HG03520 (cell line): Measurements from ENCODE around the gene PET100.

ENCODE experiments used
- ATAC-seq: cut with Tn5 transposase; IDR thresholded peaks from one replicate; pipeline ENCODE4 v1.9.1; 2021; ENCODE audit warnings: mild to moderate bottlenecking, moderate library complexity; ENCODE audit not compliant: unreplicated experiment

Gene PET100

GRCh38 chr19:7647156-7647555 is 17.6 kb downstream of the PET100 start:
- ATAC-seq = no peak

DNA sequence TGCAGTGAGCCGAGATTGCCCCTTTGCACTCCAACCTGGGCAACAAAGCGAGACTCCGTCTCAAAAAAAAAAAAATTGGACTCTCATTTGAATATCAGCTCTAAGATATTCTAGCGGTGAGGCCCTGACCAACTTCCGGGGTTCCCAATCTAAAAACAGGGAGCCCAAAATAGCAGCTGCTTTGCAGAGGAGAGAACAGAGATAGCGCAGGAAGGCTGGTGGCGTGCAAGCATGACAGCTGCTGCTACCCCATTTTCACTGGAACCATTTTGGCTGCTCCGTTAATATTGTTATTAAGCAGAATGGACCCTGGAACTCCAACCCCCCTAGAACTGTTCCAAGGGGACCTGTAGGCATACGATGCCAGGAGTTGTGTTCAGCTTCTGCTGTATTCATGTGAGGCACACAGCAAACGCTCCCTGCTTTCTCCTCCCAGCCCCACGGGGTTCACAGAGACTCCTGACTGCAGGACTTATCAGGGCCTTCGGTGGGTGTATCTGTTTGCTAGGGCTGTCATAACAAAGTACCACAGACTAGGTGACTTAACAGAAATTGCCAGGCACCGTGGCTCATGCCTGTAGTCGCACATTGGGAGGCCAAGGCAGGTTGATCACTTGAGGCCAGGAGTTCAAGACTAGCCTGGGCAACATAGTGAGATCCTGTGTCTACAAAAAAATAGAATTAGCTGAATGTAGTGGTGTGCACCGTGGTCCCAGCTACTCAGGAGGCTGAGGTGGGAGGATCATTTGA is 18.8 kb downstream of the PET100 start:
- ATAC-seq = no peak

GRCh38 chr19:7650148-7650547 is 20.6 kb downstream of the PET100 start:
- no peak for ATAC-seq

DNA sequence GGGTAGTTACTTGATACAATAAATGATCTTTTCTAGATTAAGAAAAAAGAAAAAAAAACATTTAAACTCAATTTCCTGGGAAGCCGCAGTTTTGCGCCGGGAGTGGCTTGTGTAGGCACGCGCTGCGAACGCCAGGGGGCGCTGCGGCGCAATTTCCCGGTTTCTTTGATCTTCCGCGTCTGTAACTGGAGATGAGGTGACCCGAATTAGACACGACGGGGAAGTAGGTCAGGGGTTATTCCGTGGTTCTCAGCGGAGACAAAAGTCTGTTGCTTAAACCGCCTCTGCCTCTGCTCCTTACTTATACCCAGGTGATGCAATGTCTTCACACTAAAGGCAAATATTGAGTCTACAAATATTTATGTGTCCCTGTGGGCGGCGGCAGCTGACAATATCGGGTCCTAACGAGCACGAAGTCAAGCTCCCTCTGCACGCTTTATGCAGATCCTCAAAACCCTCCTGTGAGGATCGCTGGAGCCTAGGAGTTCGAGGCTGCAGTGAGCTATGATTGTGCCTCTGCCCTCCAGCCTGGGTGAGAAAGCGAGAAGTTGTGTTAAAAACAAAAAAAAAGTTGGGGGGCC is 22.6 kb downstream of the PET100 start:
- ATAC-seq = no peak

GRCh38 chr19:7654401-7654800 is 24.8 kb downstream of the PET100 start:
- no peak for ATAC-seq

DNA sequence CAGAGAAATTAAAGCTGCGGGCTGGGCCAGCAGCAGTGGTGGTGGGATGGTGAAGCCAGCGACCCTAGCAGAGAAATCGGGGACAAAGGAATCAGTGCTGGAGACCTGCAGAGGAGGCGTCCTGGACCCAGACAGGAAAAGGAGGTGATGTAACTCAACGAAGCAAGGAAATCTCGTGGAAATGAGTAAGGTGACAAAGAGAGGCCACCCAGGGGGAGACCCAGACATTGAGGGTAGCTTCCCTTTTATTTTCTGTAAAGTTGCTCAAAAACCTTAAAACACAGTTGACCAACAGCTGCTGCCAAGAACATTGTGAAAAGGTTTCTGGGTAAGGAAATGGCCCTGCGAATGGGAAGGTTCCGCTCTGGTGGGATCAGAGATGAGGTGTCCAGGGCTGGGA is 26.0 kb downstream of the PET100 start:
- ATAC-seq = no peak

GRCh38 chr19:7657131-7657751 is 27.6 kb downstream of the PET100 start:
- ATAC-seq = no peak

DNA sequence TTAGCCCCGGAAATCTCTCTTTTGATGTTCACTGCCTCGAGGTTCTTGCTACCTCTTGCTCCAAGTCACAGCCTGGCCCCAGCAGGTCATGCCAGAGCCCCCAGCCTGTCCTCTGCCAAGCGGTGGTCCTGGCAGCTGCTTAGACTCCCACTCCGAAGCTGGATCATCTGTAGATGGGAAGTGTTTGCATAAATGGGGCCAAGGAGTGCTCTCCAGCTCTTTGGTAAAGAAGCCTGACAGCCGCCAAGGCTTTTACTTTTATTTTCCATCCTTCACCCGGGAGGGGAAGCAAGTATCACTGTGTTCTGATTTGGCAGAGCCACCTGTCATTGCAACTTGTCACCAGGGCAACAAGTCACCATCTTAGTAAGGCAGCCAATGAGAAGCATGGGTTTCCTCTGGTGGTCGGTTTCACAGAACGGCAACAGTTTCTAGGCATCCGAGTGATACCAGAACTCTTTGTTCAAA is 28.7 kb downstream of the PET100 start:
- ATAC-seq = no peak

- no peak for ATAC-seq
Measured at GRCh38 chr19:7661744-7662538, 32.3 kb downstream of the PET100 start.

DNA sequence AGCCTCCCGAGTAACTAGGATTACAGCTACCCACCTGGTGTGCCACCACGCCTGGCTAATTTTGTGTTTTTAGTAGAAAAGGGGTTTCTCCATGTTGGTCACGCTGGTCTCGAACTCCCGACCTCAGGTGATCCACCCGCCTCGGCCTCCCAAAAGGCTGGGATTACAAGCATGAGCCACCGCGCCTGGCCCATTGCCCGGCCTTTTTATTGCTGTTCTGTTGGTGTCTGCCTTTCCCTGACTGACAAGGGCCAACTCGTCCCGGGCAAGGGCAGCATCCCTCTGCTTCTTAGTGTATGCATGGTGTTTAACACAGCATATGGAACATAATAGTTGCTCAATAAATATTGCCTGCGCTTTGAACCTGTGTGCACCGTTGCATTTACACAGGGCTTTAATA is 33.1 kb downstream of the PET100 start:
- ATAC-seq = no peak

- ATAC-seq = no peak
Measured at GRCh38 chr19:7663706-7664105, 34.1 kb downstream of the PET100 start.

DNA sequence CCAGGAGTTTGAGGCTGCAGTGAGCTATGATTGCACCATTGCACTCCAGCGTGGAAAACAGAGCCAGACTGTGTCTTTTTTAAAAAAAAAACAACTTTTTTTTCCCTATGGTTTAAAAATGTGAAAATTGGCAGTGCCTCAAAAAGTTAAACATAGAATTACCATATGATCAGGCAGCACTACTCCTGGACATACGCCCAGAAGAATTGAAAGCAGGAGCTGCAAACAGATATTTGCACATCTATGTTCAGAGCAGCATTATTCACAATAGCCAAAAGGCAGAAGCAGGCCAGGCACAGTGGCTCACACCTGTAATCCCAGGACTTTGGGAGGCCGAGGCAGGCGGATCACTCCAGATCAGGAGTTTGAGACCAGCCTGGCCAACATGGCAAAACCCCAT is 35.5 kb downstream of the PET100 start:
- ATAC-seq = no peak

DNA sequence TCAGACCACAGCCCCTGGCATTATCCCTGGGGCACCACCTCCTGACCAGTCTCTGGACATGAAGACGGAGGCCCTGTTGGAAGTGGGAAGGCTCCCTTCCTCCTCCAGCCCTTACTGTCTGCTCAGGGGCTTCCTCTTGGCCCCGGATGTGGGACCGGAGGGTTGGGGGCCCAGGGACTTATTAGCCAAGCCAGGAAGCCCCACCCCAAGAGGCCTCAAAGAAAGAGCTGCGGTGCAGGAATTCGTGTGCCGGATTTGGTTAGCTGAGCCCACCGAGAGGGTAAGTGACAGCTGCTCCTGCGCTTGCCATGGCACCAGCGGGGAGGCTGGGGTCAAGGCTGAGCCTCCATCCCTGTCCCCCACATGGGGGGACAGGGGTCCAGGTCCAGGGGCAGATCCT is 39.2 kb downstream of the PET100 start, which contains the start of gene RETN:
Gene RETN, plus strand, starts transcription at position 208 of the 400 bp plus-strand sequence. CDS start 278 bp downstream, outside the sequence.
- no peak for ATAC-seq

DNA sequence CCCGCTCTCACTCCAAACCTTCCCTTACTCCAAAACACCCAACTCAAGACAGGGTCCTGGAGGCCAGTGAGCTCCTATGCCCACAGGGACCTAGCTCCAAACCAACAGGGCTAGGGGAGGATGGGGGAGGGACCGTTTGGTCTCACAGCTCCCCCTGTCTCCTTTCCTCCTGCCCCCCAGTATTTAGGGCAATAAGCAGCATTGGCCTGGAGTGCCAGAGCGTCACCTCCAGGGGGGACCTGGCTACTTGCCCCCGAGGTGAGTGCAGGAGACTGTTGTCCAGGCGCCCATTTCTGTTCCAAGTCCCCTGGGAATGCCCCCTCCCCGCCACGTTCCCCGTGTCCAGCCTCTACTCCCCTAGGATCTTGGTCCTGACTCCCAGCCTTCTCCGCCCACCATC is 40.0 kb downstream of the PET100 start:
- no peak for ATAC-seq

- no peak for ATAC-seq
Measured at GRCh38 chr19:7670150-7670783, 40.7 kb downstream of the PET100 start.

DNA sequence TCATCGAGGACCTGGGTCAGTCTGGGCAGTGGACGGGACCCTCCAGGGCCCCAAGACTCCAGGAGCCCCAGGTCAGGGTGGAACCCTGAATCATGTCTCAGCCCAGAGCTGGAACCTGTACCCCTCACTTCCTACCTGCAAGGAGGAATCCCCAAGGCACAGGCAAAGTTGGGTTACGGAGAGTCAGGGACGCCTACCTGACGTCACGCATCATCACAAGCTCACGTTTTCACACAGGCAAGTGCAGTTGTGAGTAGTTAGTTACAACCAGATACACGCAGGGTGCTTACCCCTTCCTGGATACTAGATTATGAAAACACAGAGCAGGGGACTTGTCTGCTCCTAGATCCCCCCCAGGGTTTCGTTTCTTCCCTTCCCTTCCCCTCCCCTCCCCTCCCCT is 41.2 kb downstream of the PET100 start:
- ATAC-seq = no peak

- no peak for ATAC-seq
Measured at GRCh38 chr19:7672522-7672921, 42.9 kb downstream of the PET100 start.

- no peak for ATAC-seq
Measured at GRCh38 chr19:7674010-7675005, 44.7 kb downstream of the PET100 start.

DNA sequence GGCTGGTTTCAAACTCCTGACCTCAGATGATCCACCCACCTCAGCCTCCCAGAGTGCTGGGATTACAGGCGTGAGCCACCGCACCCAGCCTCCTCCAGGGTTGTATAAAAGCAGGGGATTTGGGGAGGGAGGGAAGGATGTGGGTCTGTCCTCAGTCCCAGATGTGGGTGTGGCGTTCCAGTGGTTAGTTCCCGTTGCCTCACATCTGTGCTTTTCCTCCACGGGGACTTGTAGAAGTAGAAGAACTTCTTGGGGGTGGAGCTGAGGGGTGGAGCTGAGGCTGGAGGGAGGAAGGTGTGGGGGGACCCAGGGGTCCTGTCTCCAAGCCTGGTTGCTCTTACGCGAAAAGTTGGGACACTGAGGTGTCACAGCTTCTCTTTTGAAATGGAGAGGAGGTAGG is 46.8 kb downstream of the PET100 start:
- ATAC-seq = no peak

DNA sequence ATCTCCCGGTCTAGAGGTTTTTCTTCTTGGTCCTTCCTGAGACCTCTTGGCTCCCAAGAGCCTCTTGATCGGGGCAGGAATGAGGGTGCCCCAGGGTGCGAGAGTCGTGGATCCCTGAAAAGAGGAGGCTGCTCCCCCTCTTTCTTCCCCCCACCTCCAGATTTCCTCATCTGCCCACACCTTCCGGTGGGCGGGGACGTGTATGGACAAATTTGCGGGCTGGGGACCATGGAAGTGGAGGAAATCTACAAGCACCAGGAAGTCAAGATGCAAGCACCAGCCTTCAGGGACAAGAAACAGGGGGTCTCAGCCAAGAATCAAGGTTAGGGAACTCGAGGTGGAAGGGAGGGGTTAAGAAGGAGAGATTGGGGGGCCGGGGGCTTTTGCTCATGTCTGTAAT is 47.3 kb downstream of the PET100 start, which contains the start of gene MCEMP1:
Gene MCEMP1, plus strand, starts transcription at position 237 of the 400 bp plus-strand sequence. Its CDS starts 31 bp downstream, at position 268.
- ATAC-seq = no peak
